HUES6 (cell line): ENCODE measurements around the gene SLC12A7.

Experiments
- H3K27ac ChIP-seq: 2 replicates; pipeline ENCODE4 v1.7.0; 2013; ENCODE audit warnings: low read depth, mild to moderate bottlenecking, low read length, inconsistent platforms
- H3K27me3 ChIP-seq: 2 replicates; pipeline ENCODE4 v1.6.1; 2013; ENCODE audit warnings: low read length; ENCODE audit not compliant: control insufficient read depth, insufficient read depth
- H3K36me3 ChIP-seq: 2 replicates; pipeline ENCODE4 v1.6.1; 2013; ENCODE audit warnings: low read length; ENCODE audit not compliant: control insufficient read depth, insufficient read depth
- H3K4me1 ChIP-seq: 2 replicates; pipeline ENCODE4 v1.6.1; 2013; ENCODE audit warnings: low read length; ENCODE audit not compliant: control insufficient read depth, insufficient read depth
- H3K4me3 ChIP-seq: 2 replicates; pipeline ENCODE4 v1.5.1; 2013; ENCODE audit warnings: low read depth, low read length
- H3K9ac ChIP-seq: one replicate; pipeline ENCODE4 v1.6.1; 2013; ENCODE audit warnings: mild to moderate bottlenecking, low read length
- H3K9me3 ChIP-seq: 2 replicates; pipeline ENCODE4 v1.6.1; 2013; ENCODE audit warnings: low read depth, low read length; ENCODE audit not compliant: control insufficient read depth, insufficient read depth

Gene SLC12A7

DNA sequence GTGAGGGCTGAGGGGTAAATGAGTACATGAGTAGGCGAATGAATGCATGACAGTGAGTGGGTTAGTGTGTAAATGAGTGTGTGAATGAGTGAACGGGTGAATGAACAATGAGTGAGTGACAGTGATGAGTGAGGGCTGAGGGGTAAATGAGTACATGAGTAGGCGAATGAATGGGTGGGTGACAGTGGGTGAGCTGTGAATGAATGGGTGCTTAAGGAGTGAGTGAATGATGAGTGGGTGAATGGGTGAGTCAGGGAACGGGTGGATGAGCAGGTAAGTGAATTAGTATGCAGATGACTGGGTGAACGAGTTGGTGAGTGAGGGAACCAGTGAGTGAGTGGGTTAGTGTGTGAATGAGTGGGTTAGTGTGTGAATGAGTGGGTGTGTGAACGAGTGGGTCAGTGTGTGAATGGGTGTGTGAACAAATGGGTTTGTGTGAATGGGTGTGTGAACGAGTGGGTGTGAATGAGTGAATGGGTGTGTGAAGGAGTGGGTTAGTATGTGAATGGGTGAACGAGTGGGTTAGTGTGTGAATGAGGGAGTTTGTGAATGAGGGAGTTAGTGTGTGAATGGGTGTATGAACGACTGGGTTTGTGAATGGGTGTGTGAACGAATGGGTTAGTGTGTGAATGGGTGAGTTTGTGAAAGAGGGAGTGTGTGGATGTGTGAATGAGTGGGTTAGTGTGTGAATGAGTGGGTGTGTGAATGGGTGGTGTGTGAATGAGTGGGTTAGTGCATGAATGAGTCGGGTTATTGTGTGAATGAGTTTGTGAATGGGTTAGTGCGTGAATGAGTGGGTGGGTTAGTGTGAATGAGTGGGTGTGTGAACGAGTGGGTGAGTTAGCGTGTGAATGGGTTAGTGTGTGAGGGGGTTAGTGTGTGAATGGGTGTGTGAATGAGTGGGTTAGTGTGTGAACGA is 70.4 kb downstream of the SLC12A7 start:
- no peak overlapping the region for H3K27ac ChIP-seq
- H3K9me3 ChIP-seq: peaks cover 52% of the 10 kb centered on the region
- no peaks in the 10 kb centered on the region for H3K36me3 ChIP-seq
- no peak overlapping the region for H3K9ac ChIP-seq
- H3K4me1 ChIP-seq: no peaks in the 10 kb centered on the region
- H3K4me3 ChIP-seq: no peak overlapping the region
- no peaks in the 10 kb centered on the region for H3K27me3 ChIP-seq

DNA sequence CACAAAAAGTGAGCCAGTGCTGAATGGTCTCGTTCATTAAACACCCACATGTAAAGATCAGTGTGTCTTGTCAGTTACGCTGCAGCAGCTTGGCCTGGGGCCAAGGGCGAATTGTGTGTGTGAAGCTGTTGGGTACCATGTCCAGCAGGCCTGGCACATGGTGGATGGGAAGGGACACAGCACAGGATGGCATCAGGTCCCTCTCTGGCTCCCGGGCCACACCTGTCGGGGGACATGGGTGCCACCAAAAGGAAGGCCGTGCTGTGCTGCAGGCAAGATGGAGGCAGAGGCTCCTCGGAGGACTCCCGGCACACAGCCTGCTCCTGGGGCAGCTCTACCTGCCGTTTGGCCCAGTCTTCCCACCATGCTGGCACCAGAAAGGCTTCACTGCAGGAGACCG is 71.3 kb downstream of the SLC12A7 start:
- Histone ChIP-seq H3K4me3 (no peak overlapping the region), H3K9me3 (peaks cover 44% of the 10 kb centered on the region), H3K36me3 (no peaks in the 10 kb centered on the region), H3K9ac (no peak overlapping the region), H3K27ac (no peak overlapping the region), H3K4me1 (no peaks in the 10 kb centered on the region), H3K27me3 (no peaks in the 10 kb centered on the region)

DNA sequence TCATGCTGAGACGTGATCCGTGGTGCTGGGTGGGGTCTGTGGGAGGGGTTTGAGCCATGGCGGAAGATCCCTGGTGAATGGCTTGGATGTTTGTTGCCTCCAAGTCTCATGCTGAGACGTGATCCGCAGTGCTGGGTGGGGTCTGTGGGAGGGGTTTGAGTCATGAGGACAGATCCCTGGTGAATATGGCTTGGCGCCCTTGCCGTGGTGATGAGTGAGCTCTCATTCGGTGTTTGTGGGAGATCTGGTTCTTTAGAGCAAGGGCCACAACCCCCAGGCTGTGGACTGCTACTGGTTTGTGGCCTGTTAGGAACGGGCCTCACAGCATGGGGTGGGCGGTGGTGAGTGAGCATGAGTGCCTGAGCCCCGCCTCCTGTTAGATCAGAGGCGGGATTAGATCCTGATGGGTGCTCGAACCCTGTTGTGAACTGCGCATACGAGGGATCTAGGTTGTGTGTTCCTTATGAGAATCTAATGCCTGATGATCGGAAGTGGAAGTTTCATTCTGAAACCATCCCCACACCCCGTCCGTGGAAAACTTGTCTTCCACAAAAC is 72.1 kb downstream of the SLC12A7 start:
- Histone ChIP-seq H3K27ac (no peak overlapping the region), H3K9me3 (peaks cover 36% of the 10 kb centered on the region), H3K9ac (no peak overlapping the region), H3K4me1 (no peaks in the 10 kb centered on the region), H3K36me3 (no peaks in the 10 kb centered on the region), H3K27me3 (no peaks in the 10 kb centered on the region), H3K4me3 (no peak overlapping the region)

DNA sequence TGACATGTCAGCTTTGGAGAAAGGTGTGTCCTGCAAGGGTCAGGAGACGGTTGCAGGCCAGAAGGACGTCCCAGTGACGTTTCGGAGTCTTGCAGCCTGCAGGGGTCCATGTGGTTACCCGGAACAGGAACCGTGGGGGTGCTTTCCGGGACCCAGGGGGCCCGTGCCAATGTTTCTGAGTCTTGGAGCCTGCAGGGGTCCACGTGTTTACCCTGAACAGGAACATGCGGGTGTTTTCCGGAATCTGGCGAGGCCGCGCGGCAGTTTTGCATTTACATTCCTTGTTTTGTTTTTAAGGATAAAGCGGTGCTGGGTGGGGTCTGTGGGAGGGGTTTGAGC is 72.7 kb downstream of the SLC12A7 start:
- Histone ChIP-seq H3K4me1 (no peaks in the 10 kb centered on the region), H3K9ac (no peak overlapping the region), H3K27ac (no peak overlapping the region), H3K36me3 (no peaks in the 10 kb centered on the region), H3K4me3 (no peak overlapping the region), H3K9me3 (peaks cover 34% of the 10 kb centered on the region), H3K27me3 (no peaks in the 10 kb centered on the region)

DNA sequence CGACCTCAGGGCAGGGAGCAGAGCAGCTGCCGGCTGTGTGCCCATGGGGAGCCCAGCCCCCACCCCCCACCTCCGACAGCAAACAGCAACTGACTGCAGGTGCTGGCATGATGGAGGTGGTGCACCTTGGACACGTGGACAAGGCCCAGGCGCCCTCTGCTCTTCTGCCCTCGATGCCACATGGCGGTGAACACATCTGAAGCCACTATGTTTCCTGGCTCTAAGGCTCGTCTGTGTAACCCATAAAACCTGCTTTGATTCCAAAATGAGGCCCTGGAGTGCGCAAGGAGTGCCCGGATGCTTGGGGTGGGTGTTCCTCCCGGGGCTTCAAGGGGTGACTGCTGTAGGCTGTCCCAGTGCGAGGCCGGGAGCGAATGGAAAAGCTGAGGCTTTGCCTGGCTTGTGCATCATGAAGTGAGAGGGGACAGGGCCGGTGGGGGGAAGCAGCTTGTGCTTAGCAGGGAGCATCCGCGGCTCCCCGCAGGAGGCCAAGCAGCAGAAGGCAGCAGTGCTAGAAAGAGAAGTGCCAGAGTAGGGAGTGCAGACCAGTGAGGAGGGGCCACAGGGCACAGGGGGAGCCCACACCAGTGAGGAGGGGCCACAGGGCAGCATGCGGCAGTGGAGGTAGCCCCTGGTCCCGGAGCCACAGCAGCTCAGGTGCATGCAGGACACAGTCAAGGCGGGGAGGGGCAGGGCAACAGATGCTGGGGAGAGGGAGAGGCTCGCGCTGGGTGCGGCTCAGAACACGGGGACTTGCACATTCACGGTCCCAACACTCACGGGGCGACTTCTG is 73.2 kb downstream of the SLC12A7 start:
- no peaks in the 10 kb centered on the region for H3K36me3 ChIP-seq
- H3K4me1 ChIP-seq: no peaks in the 10 kb centered on the region
- H3K27ac ChIP-seq: no peak overlapping the region
- H3K9me3 ChIP-seq: peaks cover 34% of the 10 kb centered on the region
- no peaks in the 10 kb centered on the region for H3K27me3 ChIP-seq
- H3K9ac ChIP-seq: no peak overlapping the region
- no peak overlapping the region for H3K4me3 ChIP-seq

DNA sequence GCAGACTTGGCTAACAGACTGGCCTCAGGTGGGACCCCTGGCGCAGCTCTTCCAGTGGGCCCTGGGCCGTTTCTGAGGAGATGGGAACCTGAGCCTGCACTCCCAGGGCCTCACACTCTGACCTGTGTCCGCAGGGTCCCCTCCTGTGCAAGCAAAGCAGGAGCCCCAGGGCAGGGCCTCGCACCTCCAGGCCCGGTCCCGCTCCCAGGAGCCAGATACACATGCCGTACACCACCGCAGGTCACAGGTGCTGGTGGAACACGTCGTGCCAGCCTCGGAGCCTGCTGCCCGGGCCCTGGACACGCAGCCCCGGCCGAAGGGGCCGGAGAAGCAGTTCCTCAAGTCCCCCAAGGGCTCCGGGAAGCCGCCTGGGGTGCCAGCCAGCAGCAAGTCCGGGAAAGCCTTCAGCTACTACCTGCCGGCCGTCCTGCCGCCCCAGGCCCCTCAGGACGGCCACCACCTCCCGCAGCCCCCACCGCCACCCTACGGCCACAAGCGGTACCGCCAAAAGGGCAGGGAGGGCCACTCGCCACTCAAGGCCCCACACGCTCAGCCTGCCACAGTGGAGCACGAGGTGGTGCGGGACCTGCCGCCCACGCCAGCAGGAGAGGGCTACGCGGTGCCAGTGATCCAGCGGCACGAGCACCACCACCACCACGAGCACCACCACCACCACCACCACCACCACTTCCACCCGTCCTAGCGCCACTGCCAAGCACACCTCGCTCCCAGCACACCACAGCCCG is 74.0 kb downstream of the SLC12A7 start:
- no peaks in the 10 kb centered on the region for H3K36me3 ChIP-seq
- peaks cover 31% of the 10 kb centered on the region for H3K9me3 ChIP-seq

DNA sequence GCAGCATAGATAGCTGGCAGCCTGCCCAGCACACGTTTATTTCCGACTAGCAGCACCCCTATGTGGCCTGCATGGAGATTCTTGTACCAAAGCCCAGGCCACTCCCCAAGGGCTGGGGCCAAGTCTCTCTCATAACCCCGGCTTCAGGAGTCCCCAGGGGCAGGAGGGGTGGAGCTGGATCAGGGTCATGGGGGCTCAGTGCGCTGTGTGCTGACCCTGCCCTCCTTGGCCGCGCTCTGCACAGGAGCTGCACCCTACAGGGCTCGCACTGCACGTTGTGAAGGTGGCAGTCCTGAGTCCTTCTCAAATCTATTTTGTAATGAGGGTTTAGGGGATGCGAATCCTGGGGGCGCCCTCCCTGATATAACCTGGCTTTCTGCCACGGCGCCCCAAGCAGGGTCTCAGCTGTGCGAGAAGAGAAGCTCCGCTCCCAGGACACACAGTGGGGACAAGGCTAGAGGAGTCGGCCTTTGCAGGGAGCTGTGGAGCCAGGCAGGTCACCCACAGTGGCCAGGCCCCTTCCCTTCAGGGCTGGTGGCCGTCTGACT is 74.7 kb downstream of the SLC12A7 start:
- H3K27ac ChIP-seq: no peak overlapping the region
- no peaks in the 10 kb centered on the region for H3K36me3 ChIP-seq
- H3K4me1 ChIP-seq: no peaks in the 10 kb centered on the region
- no peak overlapping the region for H3K9ac ChIP-seq
- no peaks in the 10 kb centered on the region for H3K27me3 ChIP-seq
- H3K4me3 ChIP-seq: no peak overlapping the region
- H3K9me3 ChIP-seq: peaks cover 24% of the 10 kb centered on the region

More for the DNA sequence above, 74.0 kb downstream of the SLC12A7 start:
- Histone ChIP-seq H3K27ac (no peak overlapping the region), H3K4me1 (no peaks in the 10 kb centered on the region), H3K9ac (no peak overlapping the region), H3K27me3 (no peaks in the 10 kb centered on the region), H3K4me3 (no peak overlapping the region)

DNA sequence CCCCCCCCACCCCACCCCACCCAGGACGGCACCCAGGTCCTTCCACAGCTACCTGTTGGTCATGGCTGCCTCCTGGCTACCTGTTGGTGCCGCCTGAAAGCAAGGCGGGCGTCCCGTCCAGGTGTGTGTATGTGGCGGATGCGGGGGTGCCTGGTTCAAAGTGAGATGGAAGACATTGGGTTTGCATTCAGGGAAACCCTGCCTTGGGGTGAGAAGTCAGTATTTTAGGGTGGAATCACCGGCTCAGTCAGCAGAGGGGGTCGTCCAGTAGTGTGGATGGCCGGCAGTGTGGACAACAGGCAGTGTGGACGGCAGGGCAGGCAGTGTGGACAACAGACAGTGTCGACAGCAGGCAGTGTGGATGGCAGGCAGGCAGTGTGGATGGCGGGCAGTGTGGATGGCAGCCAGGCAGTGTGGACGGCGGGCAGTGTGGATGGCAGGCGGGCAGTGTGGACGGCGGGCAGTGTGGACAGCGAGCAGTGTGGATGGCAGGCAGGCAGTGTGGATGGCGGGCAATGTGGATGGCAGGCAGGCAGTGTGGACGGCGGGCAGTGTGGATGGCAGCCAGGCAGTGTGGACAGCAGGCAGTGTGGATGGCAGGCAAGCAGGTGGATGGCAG is 75.2 kb downstream of the SLC12A7 start:
- Histone ChIP-seq H3K9ac (no peak overlapping the region), H3K36me3 (no peaks in the 10 kb centered on the region), H3K27me3 (no peaks in the 10 kb centered on the region), H3K4me1 (no peaks in the 10 kb centered on the region), H3K4me3 (no peak overlapping the region), H3K27ac (no peak overlapping the region), H3K9me3 (peaks cover 19% of the 10 kb centered on the region)

DNA sequence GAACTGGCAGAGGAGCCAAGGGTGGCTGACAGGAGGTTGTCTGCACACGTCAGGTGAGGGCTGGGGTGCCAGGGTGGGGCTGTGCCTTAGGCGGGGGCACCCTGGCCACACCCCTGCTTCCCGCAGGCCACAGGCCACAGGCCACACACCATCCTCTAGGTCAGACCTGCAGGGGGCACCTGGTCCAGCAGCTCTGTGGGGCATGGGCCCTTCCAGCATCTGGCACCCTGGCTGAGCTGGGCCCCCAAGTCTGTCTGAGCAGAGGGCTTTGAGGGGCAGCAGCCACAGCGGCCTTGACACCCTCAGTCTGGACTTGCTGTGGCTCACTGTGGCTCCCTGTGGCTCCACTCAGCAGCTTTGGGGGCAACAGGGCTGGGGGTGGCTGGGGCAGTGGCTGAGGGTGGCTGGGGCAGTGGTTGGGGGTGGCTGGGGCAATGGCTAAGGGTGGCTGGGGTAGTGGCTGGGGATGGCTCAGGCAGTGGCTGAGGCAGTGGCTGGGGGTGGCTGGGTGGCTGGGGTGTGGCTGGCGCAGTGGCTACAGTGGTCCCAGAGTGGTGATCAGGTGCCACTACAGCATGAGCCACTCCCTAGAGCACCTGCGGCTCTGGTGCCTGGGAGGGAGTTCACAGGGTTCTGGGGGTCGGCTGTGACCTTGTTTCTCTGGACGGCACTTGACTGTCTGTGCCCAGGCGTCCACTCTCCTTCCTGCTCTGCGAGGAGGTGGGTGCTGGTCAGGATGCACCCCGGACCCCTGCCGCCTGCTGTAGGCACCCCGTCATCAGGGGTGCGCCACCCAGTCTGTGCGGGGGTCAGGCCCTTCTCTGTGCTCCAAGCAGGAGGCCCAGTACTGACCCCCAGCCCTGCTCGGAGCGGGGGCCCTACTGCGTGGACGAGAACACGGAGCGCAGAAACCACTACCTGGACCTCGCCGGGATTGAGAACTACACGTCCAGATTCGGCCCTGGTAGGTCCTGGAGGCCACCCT is 76.2 kb downstream of the SLC12A7 start:
- Histone ChIP-seq H3K4me1 (no peaks in the 10 kb centered on the region), H3K27ac (no peak overlapping the region), H3K4me3 (no peak overlapping the region), H3K9me3 (peaks cover 10% of the 10 kb centered on the region), H3K36me3 (no peaks in the 10 kb centered on the region), H3K9ac (no peak overlapping the region), H3K27me3 (no peaks in the 10 kb centered on the region)
